CD8-positive, alpha-beta memory T cell (primary cell): ENCODE measurements around the gene ZNF25. TPM values are rescaled to one million over a fixed set of nuclear protein-coding genes. Genes with fewer than 3 reads are reported as not detected.
"Not testable (repeated sequence)": the region's sequence is repeated elsewhere in the genome, so short reads cannot be mapped to it uniquely, and the experiment has no call there.

ENCODE experiments used
- CTCF ChIA-PET: fragments of 350-600 bp; sonication (Branson Sonifier 250); formaldehyde crosslinking; loops from one replicate; lab custom pipeline; 2021; ENCODE audit warnings: antibody characterized with exemption; lab: Charles Lee
- POLR2A ChIA-PET: fragments of 350-600 bp; sonication (Branson Sonifier 250); formaldehyde crosslinking; loops from one replicate; lab custom pipeline; 2021; ENCODE audit warnings: antibody characterized with exemption; lab: Charles Lee
- DNase-seq, 5 donors: peaks; one replicate each; pipeline versions ENCODE4 v3.0.0 to v3.0.0-alpha.2; 2020 to 2022; ENCODE audit warnings: mixed read lengths in 1 of 5
- H3K27ac ChIP-seq: one replicate; pipeline ENCODE4 v1.7.0; 2013; ENCODE audit warnings: low read depth, mild to moderate bottlenecking, low read length, moderate library complexity
- H3K27me3 ChIP-seq: 2 replicates; pipeline ENCODE4 v1.7.0; 2013; ENCODE audit warnings: low read length, mild to moderate bottlenecking; ENCODE audit not compliant: insufficient read depth, poor library complexity, severe bottlenecking
- H3K36me3 ChIP-seq: 2 replicates; pipeline ENCODE4 v1.7.0; 2013; ENCODE audit warnings: mild to moderate bottlenecking, low read length, moderate library complexity; ENCODE audit not compliant: insufficient read depth
- H3K4me1 ChIP-seq: 2 replicates; pipeline ENCODE4 v1.7.0; 2013; ENCODE audit warnings: mild to moderate bottlenecking, low read length, moderate library complexity; ENCODE audit not compliant: insufficient read depth
- H3K4me3 ChIP-seq: 2 replicates; pipeline ENCODE4 v1.7.0; 2013; ENCODE audit warnings: mild to moderate bottlenecking, low read length
- H3K9me3 ChIP-seq: 2 replicates; pipeline ENCODE4 v1.7.0; 2013; ENCODE audit warnings: mild to moderate bottlenecking, low read length
- H3K27ac Mint-ChIP-seq, 8 donors: one replicate each; pipeline ENCODE4 v1.8.0; 2020 to 2021; ENCODE audit warnings: mixed read lengths in 8 of 8, mild to moderate bottlenecking in 6 of 8, inconsistent platforms in 3 of 8, moderate library complexity in 3 of 8
- H3K27me3 Mint-ChIP-seq, 2 donors: one replicate each; pipeline ENCODE4 v1.8.0; 2020 to 2021; ENCODE audit warnings: mixed read lengths in 2 of 2, mild to moderate bottlenecking in 1 of 2, moderate library complexity in 1 of 2
- H3K36me3 Mint-ChIP-seq, 3 donors: one replicate each; pipeline ENCODE4 v1.8.0; 2020 to 2021; ENCODE audit warnings: mixed read lengths in 3 of 3, inconsistent platforms in 1 of 3, mild to moderate bottlenecking in 1 of 3
- H3K4me1 Mint-ChIP-seq, 3 donors: one replicate each; pipeline ENCODE4 v1.8.0; 2020 to 2021; ENCODE audit warnings: mixed read lengths in 3 of 3, inconsistent platforms in 1 of 3, mild to moderate bottlenecking in 1 of 3
- H3K4me3 Mint-ChIP-seq, 7 donors: one replicate each; pipeline ENCODE4 v1.8.0; 2020 to 2021; ENCODE audit warnings: mixed read lengths in 7 of 7, mild to moderate bottlenecking in 6 of 7, moderate library complexity in 4 of 7, inconsistent platforms in 2 of 7
- H3K9me3 Mint-ChIP-seq, 5 donors: one replicate each; pipeline ENCODE4 v1.8.0; 2020 to 2022; ENCODE audit warnings: mixed read lengths in 5 of 5, mild to moderate bottlenecking in 3 of 5, moderate library complexity in 2 of 5, inconsistent platforms in 1 of 5
- polyA plus RNA-seq: library from polyadenylated mRNA; unstranded; fragments of 300-500 nt; fragmentation: Illumina TruSeq; gene quantifications from one replicate; pipeline ENCODE4 v1.2.3, GENCODE V29; 2021
- total RNA-seq, 2 experiments: library from RNA; stranded (reverse); gene quantifications; one replicate each; pipeline ENCODE4 v1.2.3, GENCODE V29; 2021

ZNF25 gene
- total and polyA plus RNA-seq, 3 experiments from 2014 or later = 4.6 to 6.2 (median 5.9) TPM

DNA sequence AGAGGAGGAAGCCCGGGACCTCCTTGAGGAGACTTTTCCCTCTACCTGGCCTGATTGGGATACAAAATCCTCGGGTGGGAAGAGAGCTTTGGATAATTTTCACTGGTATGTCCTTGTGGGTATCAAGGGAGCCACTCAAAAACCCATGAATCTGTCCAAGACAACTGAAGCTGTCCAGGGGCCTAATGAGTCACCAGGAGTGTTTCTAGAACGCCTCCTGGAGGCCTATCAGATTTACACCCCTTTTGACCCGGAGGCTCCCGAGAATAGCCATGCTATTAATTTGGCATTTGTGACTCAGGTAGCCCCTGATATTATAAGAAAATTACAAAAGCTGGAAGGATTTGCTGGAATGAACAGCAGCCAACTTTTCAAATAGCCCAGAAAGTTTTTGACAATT is 38.6 kb downstream of the ZNF25 start:
- Mint-ChIP-seq H3K9me3 (no peaks in the 10 kb centered on the region), H3K36me3 (no peaks in the 10 kb centered on the region), H3K27ac (no peak overlapping the region), H3K4me3 (no peak overlapping the region), H3K27me3 (peaks cover 0 to 4% of the 10 kb centered on the region in 2 donors), H3K4me1 (no peaks in the 10 kb centered on the region)
- DNase-seq = no peak
- Histone ChIP-seq H3K4me1 (no peaks in the 10 kb centered on the region), H3K9me3 (no peaks in the 10 kb centered on the region), H3K36me3 (no peaks in the 10 kb centered on the region), H3K27ac (no peak overlapping the region), H3K27me3 (no peaks in the 10 kb centered on the region), H3K4me3 (no peak overlapping the region)
- POLR2A ChIA-PET = no interaction called here
- CTCF ChIA-PET = no interaction called here

DNA sequence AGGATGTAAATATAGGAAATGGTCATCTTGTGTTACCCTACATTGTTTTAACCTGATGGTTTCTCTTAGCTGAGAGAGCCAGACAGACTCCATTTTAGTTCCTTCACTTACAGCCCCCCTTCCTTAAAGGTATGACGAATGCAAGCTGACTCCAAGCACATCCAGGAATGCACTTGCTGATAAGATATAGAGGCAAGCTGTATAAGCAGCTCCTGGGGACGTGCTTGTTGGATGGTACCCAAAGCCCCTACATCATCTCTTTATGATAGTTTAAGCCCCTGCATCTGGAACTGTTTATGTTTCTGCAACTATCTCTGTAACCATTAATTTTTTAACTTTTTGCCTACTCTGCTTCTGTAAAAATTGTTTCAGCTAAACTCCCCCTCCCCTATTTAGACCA is 41.7 kb downstream of the ZNF25 start:
- Histone ChIP-seq H3K27ac (no peak overlapping the region), H3K4me3 (no peak overlapping the region), H3K9me3 (no peaks in the 10 kb centered on the region), H3K36me3 (no peaks in the 10 kb centered on the region), H3K4me1 (no peaks in the 10 kb centered on the region), H3K27me3 (no peaks in the 10 kb centered on the region)
- H3K27me3 Mint-ChIP-seq = peaks cover 0 to 4% of the 10 kb centered on the region in 2 donors
- no peak overlapping the region for H3K4me3 Mint-ChIP-seq
- ChIA-PET POLR2A (no interaction called here), CTCF (no interaction called here)
- no peaks in the 10 kb centered on the region for H3K4me1 Mint-ChIP-seq
- no peak overlapping the region for H3K27ac Mint-ChIP-seq
- no peak for DNase-seq
- H3K9me3 Mint-ChIP-seq = no peaks in the 10 kb centered on the region
- H3K36me3 Mint-ChIP-seq = no peaks in the 10 kb centered on the region

DNA sequence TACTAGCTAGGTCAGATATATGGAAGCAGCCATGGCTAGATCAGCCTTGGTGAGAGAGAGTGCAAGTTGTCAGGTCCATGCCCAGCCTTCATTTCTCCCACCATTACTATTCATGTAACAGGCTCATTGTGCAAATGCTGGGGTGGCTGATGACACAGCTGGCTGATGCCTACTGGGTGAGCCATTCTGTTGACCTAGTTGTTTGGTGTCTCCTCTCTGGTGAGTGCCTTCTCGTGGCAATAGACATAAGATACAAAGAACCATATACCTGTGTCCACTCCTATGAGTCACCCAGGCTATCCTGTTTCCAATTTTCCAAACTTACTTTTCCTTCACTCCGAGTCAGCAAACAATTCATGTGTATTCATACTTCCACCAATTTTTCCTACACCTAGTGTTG is 46.0 kb downstream of the ZNF25 start:
- Mint-ChIP-seq H3K27ac (no peak overlapping the region), H3K27me3 (no peaks in the 10 kb centered on the region), H3K4me1 (no peaks in the 10 kb centered on the region), H3K4me3 (no peak overlapping the region), H3K9me3 (no peaks in the 10 kb centered on the region), H3K36me3 (no peaks in the 10 kb centered on the region)
- no peaks in the 10 kb centered on the region for H3K4me1 ChIP-seq
- no peak overlapping the region for H3K4me3 ChIP-seq
- no peaks in the 10 kb centered on the region for H3K9me3 ChIP-seq
- DNase-seq = no peak
- CTCF ChIA-PET = no interaction called here
- POLR2A ChIA-PET = no interaction called here
- H3K27me3 ChIP-seq = no peaks in the 10 kb centered on the region
- no peaks in the 10 kb centered on the region for H3K36me3 ChIP-seq
- H3K27ac ChIP-seq = no peak overlapping the region

DNA sequence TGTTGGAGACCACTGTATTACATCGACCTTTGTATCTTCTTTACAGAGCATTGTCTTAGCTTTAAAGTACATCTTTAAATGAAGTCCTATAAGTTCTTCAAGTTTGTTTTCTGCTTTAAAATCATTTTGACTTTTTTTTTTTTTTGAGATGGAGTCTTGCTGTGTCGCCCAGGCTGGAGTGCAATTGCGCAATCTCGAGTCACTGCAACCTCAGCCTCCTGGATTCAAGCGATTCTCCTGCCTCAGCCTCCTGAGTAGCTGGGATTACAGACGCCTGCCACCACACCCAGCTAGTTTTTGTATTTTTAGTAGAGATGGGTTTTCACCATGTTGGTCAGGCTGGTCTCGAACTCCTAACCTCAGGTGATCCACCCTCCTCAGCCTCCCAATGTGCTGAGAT is 68.3 kb downstream of the ZNF25 start:
- H3K4me3 ChIP-seq, H3K4me1 Mint-ChIP-seq, H3K9me3 ChIP-seq, H3K27me3 Mint-ChIP-seq, H3K27ac Mint-ChIP-seq, CTCF ChIA-PET, H3K27me3 ChIP-seq, H3K36me3 Mint-ChIP-seq, H3K27ac ChIP-seq, POLR2A ChIA-PET, H3K36me3 ChIP-seq, H3K4me3 Mint-ChIP-seq, H3K4me1 ChIP-seq, DNase-seq: not testable (repeated sequence)
- H3K9me3 Mint-ChIP-seq = peaks cover 3 to 19% (median 12%) of the 10 kb centered on the region in 5 donors

DNA sequence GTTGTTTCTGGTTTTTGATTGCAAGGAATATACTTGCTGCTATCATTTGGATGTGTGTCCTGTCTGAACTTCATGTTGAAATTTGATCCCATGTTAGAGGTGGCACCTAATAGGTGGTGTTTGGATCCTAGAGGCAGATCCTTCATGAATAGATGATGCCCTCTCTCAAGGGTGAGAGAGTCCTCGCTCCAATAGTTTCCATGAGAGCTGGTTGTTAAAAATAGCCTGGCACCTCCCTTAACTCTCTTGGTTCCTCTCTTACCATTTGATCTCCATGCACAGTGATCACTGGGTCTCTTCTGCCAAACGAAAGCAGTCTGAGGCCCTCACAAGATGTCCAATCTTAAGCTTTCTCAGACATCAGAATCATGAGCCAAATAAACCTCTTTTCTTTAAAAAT is 70.1 kb downstream of the ZNF25 start:
- Histone ChIP-seq H3K4me1 (no peaks in the 10 kb centered on the region), H3K4me3 (no peak overlapping the region), H3K27ac (no peak overlapping the region), H3K27me3 (no peaks in the 10 kb centered on the region), H3K9me3 (no peaks in the 10 kb centered on the region), H3K36me3 (no peaks in the 10 kb centered on the region)
- no peak overlapping the region for H3K27ac Mint-ChIP-seq
- ChIA-PET CTCF (no interaction called here), POLR2A (no interaction called here)
- H3K4me3 Mint-ChIP-seq = no peak overlapping the region
- no peak for DNase-seq
- H3K27me3 Mint-ChIP-seq = no peaks in the 10 kb centered on the region
- H3K9me3 Mint-ChIP-seq = peaks cover 3 to 19% (median 13%) of the 10 kb centered on the region in 5 donors
- no peaks in the 10 kb centered on the region for H3K4me1 Mint-ChIP-seq
- peaks cover 0 to 5% (median 0%) of the 10 kb centered on the region in 3 donors for H3K36me3 Mint-ChIP-seq

Other genes with a start within 250 kb of the ZNF25 start
- 1 to 10 TPM; 5.8 to 6.8 TPM for gene ZNF248, start 119.0 kb downstream of the ZNF25 start, total RNA-seq
- gene ZNF248, start 119.0 kb downstream of the ZNF25 start, polyA plus RNA-seq = 6.0 TPM
- gene ZNF33A, start 34.0 kb upstream of the ZNF25 start, total RNA-seq = 10 to 100 TPM; 22.9 to 25.7 TPM
- 24.1 TPM for gene ZNF33A, start 34.0 kb upstream of the ZNF25 start, polyA plus RNA-seq
- gene ZNF37A, start 117.7 kb upstream of the ZNF25 start, total RNA-seq = 10 to 100 TPM; 19.0 to 19.6 TPM
- 7.2 TPM for gene ZNF37A, start 117.7 kb upstream of the ZNF25 start, polyA plus RNA-seq